ENCODE results near the gene CKM. TPM values are rescaled to one million over a fixed set of nuclear protein-coding genes. Genes with fewer than 3 reads are reported as not detected.

CKM gene
- total RNA-seq, 1 donor from 2014 or later: 3,974 TPM

- TF ChIP-seq CTCF (IDR thresholded peaks at IDR 0.05; ENCODE audit: borderline replicate concordance): no peak
- no peaks in the 10 kb centered on the region for H3K9me3 ChIP-seq (replicated peaks)
- H3K27ac ChIP-seq (replicated peaks): no peak overlapping the region
- no peak overlapping the region for H3K4me3 ChIP-seq
- no peaks in the 10 kb centered on the region for H3K4me1 ChIP-seq
- intact Hi-C loops (cut with micrococcal nuclease): no loop called here
- H3K27me3 ChIP-seq (ENCODE audit: low read depth): no peaks in the 10 kb centered on the region
- peaks cover 61% of the 10 kb centered on the region for H3K36me3 ChIP-seq
- no peak for DNase-seq
Observed at GRCh38 chr19:45356760-45357444, 34.2 kb upstream of the CKM start.

GRCh38 chr19:45355910-45356309, 33.2 kb upstream of the CKM start:
- Histone ChIP-seq H3K27me3 (ENCODE audit: low read depth) (no peaks in the 10 kb centered on the region), H3K27ac (replicated peaks) (no peak overlapping the region), H3K4me3 (no peak overlapping the region), H3K4me1 (no peaks in the 10 kb centered on the region), H3K36me3 (peaks cover 51% of the 10 kb centered on the region), H3K9me3 (replicated peaks) (no peaks in the 10 kb centered on the region)
- no peak for DNase-seq
- TF ChIP-seq CTCF (IDR thresholded peaks at IDR 0.05; ENCODE audit: borderline replicate concordance): no peak
- intact Hi-C loops (cut with micrococcal nuclease): no loop called here

GRCh38 chr19:45355402-45355801, 32.7 kb upstream of the CKM start:
- no peak overlapping the region for H3K27ac ChIP-seq (replicated peaks)
- H3K9me3 ChIP-seq (replicated peaks): no peaks in the 10 kb centered on the region
- intact Hi-C loops (cut with micrococcal nuclease): no loop called here
- H3K27me3 ChIP-seq (ENCODE audit: low read depth): no peaks in the 10 kb centered on the region
- no peak for DNase-seq
- H3K4me1 ChIP-seq: no peaks in the 10 kb centered on the region
- no peak for TF ChIP-seq CTCF (IDR thresholded peaks at IDR 0.05; ENCODE audit: borderline replicate concordance)
- no peak overlapping the region for H3K4me3 ChIP-seq
- H3K36me3 ChIP-seq: peaks cover 47% of the 10 kb centered on the region

- intact Hi-C loops (cut with micrococcal nuclease): no loop called here
- TF ChIP-seq CTCF (IDR thresholded peaks at IDR 0.05; ENCODE audit: borderline replicate concordance): no peak
- Histone ChIP-seq H3K27ac (replicated peaks) (no peak overlapping the region), H3K27me3 (ENCODE audit: low read depth) (no peaks in the 10 kb centered on the region), H3K9me3 (replicated peaks) (no peaks in the 10 kb centered on the region), H3K4me3 (no peak overlapping the region), H3K4me1 (no peaks in the 10 kb centered on the region), H3K36me3 (peaks cover 47% of the 10 kb centered on the region)
- DNase-seq: no peak
Observed at GRCh38 chr19:45354241-45354842, 31.7 kb upstream of the CKM start.

- Histone ChIP-seq H3K4me1 (no peaks in the 10 kb centered on the region), H3K36me3 (peaks cover 47% of the 10 kb centered on the region), H3K27me3 (ENCODE audit: low read depth) (no peaks in the 10 kb centered on the region), H3K4me3 (no peak overlapping the region), H3K27ac (replicated peaks) (no peak overlapping the region), H3K9me3 (replicated peaks) (no peaks in the 10 kb centered on the region)
- no peak for TF ChIP-seq CTCF (IDR thresholded peaks at IDR 0.05; ENCODE audit: borderline replicate concordance)
- no peak for DNase-seq
- intact Hi-C loops (cut with micrococcal nuclease): no loop called here
Observed at GRCh38 chr19:45352914-45353796, 30.5 kb upstream of the CKM start.

Data from left ventricle myocardium inferior (tissue), 1 donor.